ENCODE results near the gene C2CD4B.

C2CD4B gene

DNA sequence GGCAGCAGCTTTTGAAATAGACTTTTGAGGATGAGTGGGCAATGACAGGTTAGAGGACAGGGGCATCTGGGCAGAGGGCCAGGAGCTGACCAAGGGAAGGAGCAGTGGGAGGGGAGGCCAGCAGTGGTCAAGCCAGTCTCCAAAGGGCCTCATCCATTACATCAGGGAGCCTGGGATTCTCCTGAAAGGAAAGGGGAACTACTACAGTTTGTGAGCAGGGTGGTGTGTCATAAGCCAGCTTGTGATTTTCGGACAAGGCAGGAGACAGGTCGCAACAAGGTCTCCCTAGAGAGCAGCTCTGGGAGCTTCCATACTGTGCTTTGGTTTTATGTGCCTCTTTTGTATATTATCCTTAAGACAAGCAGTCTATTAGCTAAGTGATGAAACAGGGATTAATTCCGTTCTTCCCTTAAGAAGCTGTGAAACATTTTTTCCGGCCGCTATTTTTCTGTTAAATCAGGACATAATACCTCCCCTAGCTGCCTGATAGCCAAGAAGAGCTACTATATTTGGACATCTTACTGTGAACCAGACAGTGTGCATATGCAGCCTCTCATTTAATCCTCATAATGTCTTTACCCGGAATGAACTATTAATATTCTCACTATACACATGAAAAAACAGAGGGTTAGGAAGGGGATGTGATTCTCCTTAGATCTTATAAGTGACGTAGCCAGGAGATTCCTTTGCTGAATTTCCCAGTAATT lies 46.4 kb downstream of the C2CD4B start:
- no peak for DNase-seq

DNA sequence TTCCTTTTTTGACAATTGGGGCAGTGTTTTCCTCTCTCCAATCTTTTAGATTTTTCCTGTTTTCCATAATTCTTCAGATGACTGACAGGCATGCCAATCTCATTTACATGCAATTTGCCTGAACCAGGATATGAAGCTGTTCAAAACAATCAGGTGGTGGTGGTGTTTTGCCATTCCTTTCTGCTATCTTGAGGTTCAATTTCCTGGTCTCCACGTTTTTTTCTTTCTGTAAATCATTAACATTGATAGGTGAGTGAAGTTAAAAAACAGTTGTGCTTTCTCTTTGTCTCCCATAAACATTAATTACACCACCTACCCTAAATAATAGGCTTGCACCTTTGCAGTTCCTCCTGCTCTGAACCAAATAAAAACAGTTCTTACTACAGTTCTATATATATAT lies 49.2 kb downstream of the C2CD4B start:
- no peak for DNase-seq

Measured in femur (tissue), 1 donor.